Osteocyte (in vitro differentiated cells): Measurements from ENCODE around the gene SEMA6D. TPM values are rescaled to one million over a fixed set of nuclear protein-coding genes. Genes with fewer than 3 reads are reported as not detected.

Experiments used
- DNase-seq: peaks from one replicate; pipeline ENCODE4 v3.0.0; 2021; ENCODE audit warnings: mixed read lengths; ENCODE audit not compliant: unreplicated experiment; ENCODE audit errors: extremely low spot score
- H3K27ac Mint-ChIP-seq: one replicate; pipeline ENCODE4 v1.8.0; 2021; ENCODE audit warnings: mild to moderate bottlenecking, mixed read lengths; ENCODE audit not compliant: unreplicated experiment
- H3K27me3 Mint-ChIP-seq: one replicate; pipeline ENCODE4 v1.8.0; 2021; ENCODE audit warnings: mixed read lengths; ENCODE audit not compliant: unreplicated experiment
- H3K36me3 Mint-ChIP-seq: one replicate; pipeline ENCODE4 v1.8.0; 2021; ENCODE audit warnings: mixed read lengths; ENCODE audit not compliant: unreplicated experiment
- H3K4me1 Mint-ChIP-seq: one replicate; pipeline ENCODE4 v1.8.0; 2021; ENCODE audit warnings: mixed read lengths; ENCODE audit not compliant: unreplicated experiment
- H3K4me3 Mint-ChIP-seq: one replicate; pipeline ENCODE4 v1.8.0; 2021; ENCODE audit warnings: mild to moderate bottlenecking, moderate library complexity, mixed read lengths; ENCODE audit not compliant: unreplicated experiment
- H3K9me3 Mint-ChIP-seq: one replicate; pipeline ENCODE4 v1.8.0; 2021; ENCODE audit warnings: mixed read lengths; ENCODE audit not compliant: unreplicated experiment
- CTCF ChIP-seq: fragments of 200-600 bp; sonication (generic); IDR thresholded peaks from 2 replicates; pipeline ENCODE4 v1.5.0; 2021; ENCODE audit warnings: antibody characterized with exemption, mild to moderate bottlenecking, moderate library complexity
- total RNA-seq: library from RNA; stranded (reverse); gene quantifications from 2 replicates; pipeline ENCODE4 v1.2.1, GENCODE V29; 2021

The SEMA6D gene
- total RNA-seq, 1 donor from 2014 or later, result 11.9 TPM

- Mint-ChIP-seq H3K27me3 (peaks cover 57% of the 10 kb centered on the region), H3K4me1 (peaks cover 30% of the 10 kb centered on the region), H3K27ac (no peak overlapping the region), H3K36me3 (no peaks in the 10 kb centered on the region), H3K4me3 (peak overlapping the region; percentile 81), H3K9me3 (no peaks in the 10 kb centered on the region)
- TF ChIP-seq CTCF, result no peak
- DNase-seq, result no peak
Measured at GRCh38 chr15:47716516-47716915, 789 bp upstream of the SEMA6D start.

- DNase-seq, result no peak
- Mint-ChIP-seq H3K27ac (peak overlapping the region; percentile 85), H3K4me3 (peak overlapping the region; percentile 93), H3K9me3 (no peaks in the 10 kb centered on the region), H3K36me3 (peaks cover 6% of the 10 kb centered on the region), H3K4me1 (peaks cover 29% of the 10 kb centered on the region), H3K27me3 (peaks cover 54% of the 10 kb centered on the region)
- no peak for TF ChIP-seq CTCF
Measured at GRCh38 chr15:47718497-47719437, 1.5 kb downstream of the SEMA6D start.

- Mint-ChIP-seq H3K36me3 (peaks cover 6% of the 10 kb centered on the region), H3K4me3 (peak overlapping the region; percentile 93), H3K4me1 (peaks cover 29% of the 10 kb centered on the region), H3K27ac (peak overlapping the region; percentile 58), H3K27me3 (peaks cover 50% of the 10 kb centered on the region), H3K9me3 (no peaks in the 10 kb centered on the region)
- no peak for TF ChIP-seq CTCF
- no peak for DNase-seq
Measured at GRCh38 chr15:47719730-47720129, 2.4 kb downstream of the SEMA6D start.

- Mint-ChIP-seq H3K27me3 (peaks cover 43% of the 10 kb centered on the region), H3K4me1 (peaks cover 29% of the 10 kb centered on the region)
Measured at GRCh38 chr15:47720555-47720954, 3.2 kb downstream of the SEMA6D start.

More at GRCh38 chr15:47720555-47720954, 3.2 kb downstream of the SEMA6D start:
- peaks cover 6% of the 10 kb centered on the region for H3K36me3 Mint-ChIP-seq
- peak overlapping the region; percentile 11 for H3K27ac Mint-ChIP-seq
- DNase-seq, result no peak
- no peaks in the 10 kb centered on the region for H3K9me3 Mint-ChIP-seq
- H3K4me3 Mint-ChIP-seq, result peak overlapping the region; percentile 93
- no peak for TF ChIP-seq CTCF
